GM18870 (cell line): ENCODE data around the gene SYNGR4.
"Not testable (repeated sequence)": the region's sequence is repeated elsewhere in the genome, so short reads cannot be mapped to it uniquely, and the experiment has no call there.

Experiments
- ATAC-seq: cut with Tn5 transposase; IDR thresholded peaks from one replicate; pipeline ENCODE4 v1.9.1; 2021; ENCODE audit warnings: moderate library complexity; ENCODE audit not compliant: unreplicated experiment

SYNGR4 gene

GRCh38 chr19:48370955-48371354, 6.8 kb downstream of the SYNGR4 start:
- ATAC-seq = no peak

- ATAC-seq = no peak
Measured at GRCh38 chr19:48371367-48371766, 7.2 kb downstream of the SYNGR4 start.

- not testable (repeated sequence) for ATAC-seq
Measured at GRCh38 chr19:48371771-48372170, 7.6 kb downstream of the SYNGR4 start.

GRCh38 chr19:48372904-48373303, 8.7 kb downstream of the SYNGR4 start:
- ATAC-seq = no peak

- no peak for ATAC-seq
Measured at GRCh38 chr19:48373567-48373966, 9.4 kb downstream of the SYNGR4 start.

GRCh38 chr19:48378194-48378570, 14.0 kb downstream of the SYNGR4 start:
- no peak for ATAC-seq

GRCh38 chr19:48379058-48379457, 14.9 kb downstream of the SYNGR4 start:
- no peak for ATAC-seq

GRCh38 chr19:48381178-48381950, 17.2 kb downstream of the SYNGR4 start:
- ATAC-seq = no peak

GRCh38 chr19:48382286-48382685, 18.1 kb downstream of the SYNGR4 start:
- ATAC-seq = no peak

GRCh38 chr19:48385461-48386087, 21.4 kb downstream of the SYNGR4 start:
- ATAC-seq = no peak

GRCh38 chr19:48386981-48387380, 22.8 kb downstream of the SYNGR4 start:
- no peak for ATAC-seq

GRCh38 chr19:48390188-48391099, 26.3 kb downstream of the SYNGR4 start:
- no peak for ATAC-seq

- ATAC-seq = no peak
Measured at GRCh38 chr19:48391100-48392005, 27.2 kb downstream of the SYNGR4 start, which contains the start of gene KDELR1. KDELR1 (minus strand) TSS chr19:48391551; CDS start chr19:48391358, 193 bp downstream.

GRCh38 chr19:48392006-48392344, 27.8 kb downstream of the SYNGR4 start:
- not testable (repeated sequence) for ATAC-seq

GRCh38 chr19:48392860-48393558, 28.8 kb downstream of the SYNGR4 start:
- no peak for ATAC-seq

GRCh38 chr19:48393559-48394330, 29.6 kb downstream of the SYNGR4 start, which contains the start of gene GRIN2D:
GRIN2D (plus strand) TSS chr19:48393668; CDS start chr19:48398393, 4,725 bp downstream.
- ATAC-seq = no peak

- no peak for ATAC-seq
Measured at GRCh38 chr19:48394331-48395169, 30.4 kb downstream of the SYNGR4 start.

- no peak for ATAC-seq
Measured at GRCh38 chr19:48395170-48395455, 30.9 kb downstream of the SYNGR4 start.
